NB4 (cell line): ENCODE measurements around the gene RAB11A.

ENCODE experiments used
- DNase-seq: peaks from one replicate; pipeline ENCODE4 v3.0.0; 2010; ENCODE audit warnings: low read depth
- H3K4me3 ChIP-seq: one replicate; pipeline ENCODE4 v1.5.1; 2011; ENCODE audit warnings: mild to moderate bottlenecking, low read depth, low read length, moderate library complexity
- MYC ChIP-seq: IDR thresholded peaks from 2 replicates; pipeline ENCODE4 v1.6.1; 2011; ENCODE audit warnings: low read depth, low read length
- POLR2A ChIP-seq: IDR thresholded peaks from 2 replicates; pipeline ENCODE4 v1.6.1; 2011; ENCODE audit warnings: mild to moderate bottlenecking; ENCODE audit not compliant: insufficient read length; ENCODE audit errors: extremely low read depth
- TF ChIP-seq, protein P1 (sequence below): IDR thresholded peaks from one replicate; pipeline ENCODE4 v1.5.1; 2012; ENCODE audit warnings: low read depth, low read length
- TF ChIP-seq, protein P2 (sequence below): IDR thresholded peaks from 2 replicates; pipeline ENCODE4 v1.6.1; 2011; ENCODE audit warnings: low read depth, low read length

RAB11A gene

DNA sequence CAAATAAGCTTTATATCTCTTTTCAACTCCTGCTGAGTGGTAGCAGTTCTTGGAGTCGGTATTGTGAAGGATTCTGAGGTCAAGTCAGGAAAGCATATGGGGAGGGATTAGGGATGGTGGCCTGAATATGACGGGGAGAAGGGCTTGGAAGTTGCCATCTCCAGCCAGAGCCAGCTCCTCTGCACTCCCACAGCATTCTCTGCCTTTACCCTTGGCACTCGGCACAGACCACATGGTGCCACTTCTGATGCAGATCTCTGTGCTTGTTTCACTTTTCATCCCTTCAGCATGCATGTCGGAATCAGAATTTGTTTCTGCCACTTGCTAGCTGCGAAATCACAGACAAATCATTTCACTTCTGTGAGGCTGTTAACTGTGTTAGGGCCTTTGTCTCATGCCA, 52.5 kb downstream of the RAB11A start:
- DNase-seq = no peak
- no peak overlapping the region for H3K4me3 ChIP-seq
- TF ChIP-seq, protein P1, sequence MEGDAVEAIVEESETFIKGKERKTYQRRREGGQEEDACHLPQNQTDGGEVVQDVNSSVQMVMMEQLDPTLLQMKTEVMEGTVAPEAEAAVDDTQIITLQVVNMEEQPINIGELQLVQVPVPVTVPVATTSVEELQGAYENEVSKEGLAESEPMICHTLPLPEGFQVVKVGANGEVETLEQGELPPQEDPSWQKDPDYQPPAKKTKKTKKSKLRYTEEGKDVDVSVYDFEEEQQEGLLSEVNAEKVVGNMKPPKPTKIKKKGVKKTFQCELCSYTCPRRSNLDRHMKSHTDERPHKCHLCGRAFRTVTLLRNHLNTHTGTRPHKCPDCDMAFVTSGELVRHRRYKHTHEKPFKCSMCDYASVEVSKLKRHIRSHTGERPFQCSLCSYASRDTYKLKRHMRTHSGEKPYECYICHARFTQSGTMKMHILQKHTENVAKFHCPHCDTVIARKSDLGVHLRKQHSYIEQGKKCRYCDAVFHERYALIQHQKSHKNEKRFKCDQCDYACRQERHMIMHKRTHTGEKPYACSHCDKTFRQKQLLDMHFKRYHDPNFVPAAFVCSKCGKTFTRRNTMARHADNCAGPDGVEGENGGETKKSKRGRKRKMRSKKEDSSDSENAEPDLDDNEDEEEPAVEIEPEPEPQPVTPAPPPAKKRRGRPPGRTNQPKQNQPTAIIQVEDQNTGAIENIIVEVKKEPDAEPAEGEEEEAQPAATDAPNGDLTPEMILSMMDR = no peak
- TF ChIP-seq MYC = no peak
- TF ChIP-seq, protein P2, sequence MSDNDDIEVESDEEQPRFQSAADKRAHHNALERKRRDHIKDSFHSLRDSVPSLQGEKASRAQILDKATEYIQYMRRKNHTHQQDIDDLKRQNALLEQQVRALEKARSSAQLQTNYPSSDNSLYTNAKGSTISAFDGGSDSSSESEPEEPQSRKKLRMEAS = no peak
- TF ChIP-seq POLR2A = no peak

DNA sequence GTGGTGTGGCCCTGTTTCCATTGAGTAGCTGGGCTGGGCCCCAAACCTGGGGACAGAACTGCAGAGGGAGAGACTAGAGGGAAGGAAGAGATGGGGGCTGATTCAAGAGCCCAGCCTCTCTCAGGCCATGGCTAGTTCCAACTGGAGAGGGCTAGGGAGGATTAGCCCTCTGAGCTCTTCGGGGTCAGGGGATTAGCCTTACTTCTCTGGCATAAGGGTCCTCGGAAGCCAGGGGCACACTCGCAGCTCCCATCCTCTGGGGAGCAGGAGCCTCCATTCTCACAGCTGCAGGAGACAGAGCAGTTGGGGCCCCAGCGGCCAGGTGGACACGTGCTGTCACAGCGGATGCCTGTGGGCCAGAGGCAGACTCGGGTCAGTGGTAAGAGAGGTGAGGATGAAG, 53.3 kb downstream of the RAB11A start:
- DNase-seq = no peak
- H3K4me3 ChIP-seq = no peak overlapping the region
- TF ChIP-seq, protein P2 = no peak
- no peak for TF ChIP-seq MYC
- TF ChIP-seq, protein P1 = no peak
- no peak for TF ChIP-seq POLR2A

DNA sequence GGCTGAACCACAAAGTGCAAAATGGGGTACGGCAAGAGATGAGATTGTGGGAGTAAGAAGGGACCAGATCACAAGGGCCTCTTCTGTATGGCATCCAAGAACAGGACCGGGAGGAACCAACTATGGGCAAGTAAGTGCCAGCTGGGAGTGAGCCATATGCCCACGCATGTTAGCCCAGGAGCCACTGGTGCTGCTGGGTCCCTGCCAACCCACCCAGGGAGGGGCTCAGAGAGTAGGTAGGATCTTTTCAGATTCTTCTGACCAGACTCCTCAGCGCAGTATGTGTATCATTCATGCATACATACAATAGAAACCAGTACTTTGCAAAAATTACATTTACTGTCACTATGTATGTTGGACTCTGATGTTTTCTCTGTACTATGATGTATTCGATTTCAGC, 54.0 kb downstream of the RAB11A start:
- no peak overlapping the region for H3K4me3 ChIP-seq
- no peak for DNase-seq
- TF ChIP-seq MYC = no peak
- TF ChIP-seq POLR2A = no peak
- TF ChIP-seq, protein P1 = no peak
- TF ChIP-seq, protein P2 = no peak

DNA sequence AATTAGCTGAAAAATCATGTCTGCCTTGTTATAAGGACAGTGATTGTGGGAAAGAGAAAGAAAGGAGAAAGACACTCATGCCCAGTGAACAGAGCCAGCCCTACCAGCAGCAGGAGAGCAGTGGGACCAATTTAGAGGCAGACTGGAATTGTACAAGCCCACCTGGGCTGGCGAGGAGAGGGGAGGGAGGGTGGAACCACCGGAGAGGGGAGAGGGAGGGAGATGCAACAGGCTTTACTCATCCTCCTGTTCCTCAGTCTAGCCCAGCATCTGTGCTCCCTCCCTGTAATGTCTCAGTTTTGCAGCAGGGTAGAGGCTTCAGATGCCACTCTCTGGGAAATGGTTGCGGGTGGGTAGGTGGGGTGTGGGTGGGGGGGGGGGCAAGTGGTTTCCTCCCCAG, 54.7 kb downstream of the RAB11A start:
- TF ChIP-seq, protein P2 = no peak
- TF ChIP-seq, protein P1 = no peak
- TF ChIP-seq MYC (no peak), POLR2A (no peak)
- no peak for DNase-seq
- H3K4me3 ChIP-seq = no peak overlapping the region

DNA sequence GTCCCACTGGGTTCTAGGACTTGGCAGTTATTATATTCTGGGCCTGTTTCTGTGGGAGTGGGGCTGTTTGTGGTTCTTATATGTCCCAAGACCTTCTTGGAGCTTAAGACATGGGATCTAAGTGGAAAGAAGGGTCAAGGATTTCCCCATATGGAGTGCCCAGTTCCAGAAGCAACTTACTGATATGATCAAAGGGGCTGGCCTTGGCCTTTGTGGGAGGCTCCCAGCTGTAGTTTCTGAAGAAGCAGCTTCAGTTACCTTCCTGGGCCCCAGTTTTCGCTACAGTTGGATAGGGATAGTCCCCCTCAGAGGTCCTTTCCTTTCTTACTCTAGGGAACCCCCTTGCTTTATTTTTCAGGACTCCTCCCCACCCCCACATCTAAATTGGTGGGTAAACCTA, 56.0 kb downstream of the RAB11A start:
- TF ChIP-seq, protein P2 = no peak
- TF ChIP-seq MYC (no peak), POLR2A (no peak)
- TF ChIP-seq, protein P1 = no peak
- no peak for DNase-seq
- no peak overlapping the region for H3K4me3 ChIP-seq

DNA sequence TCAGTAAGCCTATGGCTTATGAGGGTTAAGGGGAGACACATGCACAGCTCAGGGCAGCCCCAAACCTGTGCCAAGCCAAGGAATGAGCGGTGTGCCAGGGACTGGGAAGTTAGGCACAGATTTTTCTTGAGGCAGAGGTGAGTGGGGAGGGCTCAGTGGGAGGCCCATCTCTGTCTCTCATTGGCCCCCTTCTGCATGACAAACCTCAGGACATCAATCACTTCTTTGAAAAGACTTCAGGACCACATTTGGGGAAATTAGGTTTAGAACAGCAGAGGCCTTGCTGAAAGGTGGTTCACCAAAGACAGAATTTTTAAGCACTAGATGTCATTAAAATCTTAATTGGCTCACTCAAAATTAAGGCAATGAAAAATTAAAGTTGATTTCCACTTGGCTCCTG, 57.2 kb downstream of the RAB11A start:
- no peak overlapping the region for H3K4me3 ChIP-seq
- no peak for DNase-seq
- no peak for TF ChIP-seq POLR2A
- TF ChIP-seq, protein P2 = no peak
- TF ChIP-seq, protein P1 = no peak
- no peak for TF ChIP-seq MYC
